Nephron (organoid): ENCODE data around the gene PRPF40A.

Experiments used
- H3K27ac Mint-ChIP-seq, 3 experiments: 2 replicates each; pipeline ENCODE4 v1.8.0; 2020; ENCODE audit warnings: mixed read lengths in 3 of 3, mild to moderate bottlenecking in 2 of 3, moderate library complexity in 1 of 3
- H3K27me3 Mint-ChIP-seq: 2 replicates; pipeline ENCODE4 v1.8.0; 2021; ENCODE audit warnings: low read depth, mild to moderate bottlenecking, moderate library complexity, mixed read lengths
- H3K36me3 Mint-ChIP-seq: 2 replicates; pipeline ENCODE4 v1.8.0; 2020; ENCODE audit warnings: low read depth, mixed read lengths
- H3K4me1 Mint-ChIP-seq: 2 replicates; pipeline ENCODE4 v1.8.0; 2020; ENCODE audit warnings: mixed read lengths
- H3K4me3 Mint-ChIP-seq, 3 experiments: 2 replicates each; pipeline ENCODE4 v1.8.0; 2020; ENCODE audit warnings: mild to moderate bottlenecking in 3 of 3, mixed read lengths in 3 of 3, moderate library complexity in 2 of 3
- H3K9me3 Mint-ChIP-seq: 2 replicates; pipeline ENCODE4 v1.8.0; 2020; ENCODE audit warnings: mixed read lengths
- TF ChIP-seq, protein P1 (sequence below), 3 experiments: fragments of 200-600 bp; sonication (generic); IDR thresholded peaks; one replicate each; pipeline ENCODE4 v1.5.0; 2021; ENCODE audit warnings: antibody characterized with exemption in 3 of 3; ENCODE audit not compliant: unreplicated experiment in 3 of 3

PRPF40A gene

DNA sequence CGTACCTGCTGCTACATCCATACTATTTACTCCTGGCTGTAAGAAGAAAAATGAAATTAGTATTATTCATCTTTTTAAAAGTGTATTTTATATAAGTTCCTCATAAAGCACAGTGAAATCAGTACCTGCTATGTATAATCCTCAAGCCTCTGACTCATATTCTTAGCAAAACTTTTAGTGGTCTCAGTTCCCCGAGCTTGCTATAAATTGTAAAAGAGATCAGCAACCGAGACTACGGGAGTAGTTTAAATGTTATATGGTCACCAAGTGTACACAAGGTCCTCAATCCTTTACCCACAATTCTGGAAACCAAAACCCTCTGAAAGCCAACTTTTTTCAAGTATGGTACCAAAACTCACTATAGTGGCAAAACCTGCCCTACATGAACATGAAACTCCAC is 24.2 kb downstream of the PRPF40A start:
- TF ChIP-seq, protein P1, sequence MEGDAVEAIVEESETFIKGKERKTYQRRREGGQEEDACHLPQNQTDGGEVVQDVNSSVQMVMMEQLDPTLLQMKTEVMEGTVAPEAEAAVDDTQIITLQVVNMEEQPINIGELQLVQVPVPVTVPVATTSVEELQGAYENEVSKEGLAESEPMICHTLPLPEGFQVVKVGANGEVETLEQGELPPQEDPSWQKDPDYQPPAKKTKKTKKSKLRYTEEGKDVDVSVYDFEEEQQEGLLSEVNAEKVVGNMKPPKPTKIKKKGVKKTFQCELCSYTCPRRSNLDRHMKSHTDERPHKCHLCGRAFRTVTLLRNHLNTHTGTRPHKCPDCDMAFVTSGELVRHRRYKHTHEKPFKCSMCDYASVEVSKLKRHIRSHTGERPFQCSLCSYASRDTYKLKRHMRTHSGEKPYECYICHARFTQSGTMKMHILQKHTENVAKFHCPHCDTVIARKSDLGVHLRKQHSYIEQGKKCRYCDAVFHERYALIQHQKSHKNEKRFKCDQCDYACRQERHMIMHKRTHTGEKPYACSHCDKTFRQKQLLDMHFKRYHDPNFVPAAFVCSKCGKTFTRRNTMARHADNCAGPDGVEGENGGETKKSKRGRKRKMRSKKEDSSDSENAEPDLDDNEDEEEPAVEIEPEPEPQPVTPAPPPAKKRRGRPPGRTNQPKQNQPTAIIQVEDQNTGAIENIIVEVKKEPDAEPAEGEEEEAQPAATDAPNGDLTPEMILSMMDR (IDR thresholded peaks at IDR 0.05; ENCODE audit: unreplicated experiment in 3 of 3) = no peak
- Mint-ChIP-seq H3K36me3 (peaks cover 21% of the 10 kb centered on the region), H3K9me3 (no peaks in the 10 kb centered on the region), H3K27me3 (no peaks in the 10 kb centered on the region), H3K27ac (no peak overlapping the region), H3K4me1 (no peaks in the 10 kb centered on the region), H3K4me3 (no peak overlapping the region)

- Mint-ChIP-seq H3K27ac (no peak overlapping the region), H3K9me3 (no peaks in the 10 kb centered on the region), H3K4me1 (no peaks in the 10 kb centered on the region), H3K27me3 (no peaks in the 10 kb centered on the region), H3K36me3 (peaks cover 61% of the 10 kb centered on the region), H3K4me3 (no peak overlapping the region)
- TF ChIP-seq, protein P1 (IDR thresholded peaks at IDR 0.05; ENCODE audit: unreplicated experiment in 3 of 3) = no peak
Observed at GRCh38 chr2:152686321-152686720, 30.9 kb downstream of the PRPF40A start.

DNA sequence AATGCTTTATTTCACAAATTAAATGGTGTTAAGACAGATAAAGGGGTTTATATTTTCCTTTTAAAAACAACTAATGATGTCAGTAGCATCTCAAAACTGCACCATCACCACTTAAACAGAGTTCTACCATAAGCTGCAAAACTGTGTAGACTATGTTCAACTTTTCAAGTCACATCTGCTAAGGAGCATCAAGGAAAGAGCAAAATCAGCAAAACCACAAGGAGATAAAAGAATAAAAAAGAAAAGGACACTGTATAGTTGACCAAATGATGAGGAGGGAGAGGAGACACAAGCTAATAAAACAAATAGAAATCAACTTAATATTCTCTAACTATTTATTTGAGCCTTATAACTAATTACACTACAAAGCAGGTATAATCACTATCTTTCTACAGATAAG is 33.9 kb downstream of the PRPF40A start:
- Mint-ChIP-seq H3K27me3 (no peaks in the 10 kb centered on the region), H3K27ac (no peak overlapping the region), H3K9me3 (no peaks in the 10 kb centered on the region), H3K4me3 (no peak overlapping the region), H3K4me1 (no peaks in the 10 kb centered on the region), H3K36me3 (peaks cover 79% of the 10 kb centered on the region)
- TF ChIP-seq, protein P1 (IDR thresholded peaks at IDR 0.05; ENCODE audit: unreplicated experiment in 3 of 3) = no peak

DNA sequence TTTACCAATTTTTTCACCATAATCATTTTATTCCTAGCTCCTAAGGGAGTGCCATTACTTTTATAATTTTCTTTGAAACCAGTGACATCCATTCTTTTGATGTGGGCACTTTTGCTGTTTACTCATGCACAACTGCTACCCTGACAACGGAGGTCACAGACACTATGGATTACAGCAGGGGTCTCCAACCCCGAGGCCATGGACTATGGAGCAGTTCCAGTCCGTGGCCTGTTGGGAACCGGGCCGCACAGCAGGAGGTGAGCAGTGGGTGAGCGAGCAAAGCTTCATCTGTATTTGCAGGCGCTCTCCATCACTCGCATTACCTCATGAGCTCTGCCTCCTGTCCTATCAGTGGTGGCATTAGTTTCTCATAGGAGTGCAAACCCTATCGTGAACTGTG is 34.6 kb downstream of the PRPF40A start:
- no peak overlapping the region for H3K27ac Mint-ChIP-seq
- H3K4me1 Mint-ChIP-seq = no peaks in the 10 kb centered on the region
- no peaks in the 10 kb centered on the region for H3K9me3 Mint-ChIP-seq

GRCh38 chr2:152678808-152679207 is 38.5 kb downstream of the PRPF40A start:
- TF ChIP-seq, protein P1 (IDR thresholded peaks at IDR 0.05; ENCODE audit: unreplicated experiment in 3 of 3) = no peak
- H3K27ac Mint-ChIP-seq = no peak overlapping the region
- H3K27me3 Mint-ChIP-seq = no peaks in the 10 kb centered on the region
- H3K4me1 Mint-ChIP-seq = no peaks in the 10 kb centered on the region
- H3K9me3 Mint-ChIP-seq = no peaks in the 10 kb centered on the region
- peaks cover 69% of the 10 kb centered on the region for H3K36me3 Mint-ChIP-seq
- no peak overlapping the region for H3K4me3 Mint-ChIP-seq

More for the DNA sequence above, 34.6 kb downstream of the PRPF40A start:
- Mint-ChIP-seq H3K36me3 (peaks cover 77% of the 10 kb centered on the region), H3K27me3 (no peaks in the 10 kb centered on the region), H3K4me3 (no peak overlapping the region)
- TF ChIP-seq, protein P1 (IDR thresholded peaks at IDR 0.05; ENCODE audit: unreplicated experiment in 3 of 3) = no peak

GRCh38 chr2:152676461-152676860 is 40.8 kb downstream of the PRPF40A start:
- TF ChIP-seq, protein P1 (IDR thresholded peaks at IDR 0.05; ENCODE audit: unreplicated experiment in 3 of 3) = no peak
- H3K36me3 Mint-ChIP-seq = peaks cover 70% of the 10 kb centered on the region
- no peaks in the 10 kb centered on the region for H3K4me1 Mint-ChIP-seq
- no peak overlapping the region for H3K27ac Mint-ChIP-seq
- H3K27me3 Mint-ChIP-seq = no peaks in the 10 kb centered on the region
- no peaks in the 10 kb centered on the region for H3K9me3 Mint-ChIP-seq
- H3K4me3 Mint-ChIP-seq = no peak overlapping the region
